H54 (cell line): ENCODE results near the gene CCDC89.
A peak's percentile ranks its signal among the peaks of the same experiment; 100 is the strongest.
"Not testable (repeated sequence)": the region's sequence is repeated elsewhere in the genome, so short reads cannot be mapped to it uniquely, and the experiment has no call there.

Experiments
- DNase-seq: peaks from one replicate; pipeline ENCODE4 v3.0.0; 2011; ENCODE audit warnings: low spot score, mixed read lengths; ENCODE audit not compliant: insufficient read length
- FAIRE-seq: peaks from 3 replicates; lab custom pipeline; 2011; peaks lifted over from hg19 to GRCh38; lab: Jason Lieb, UNC
- POLR2A ChIP-seq: IDR thresholded peaks from 2 replicates; pipeline ENCODE4 v1.6.1; 2011; ENCODE audit warnings: low read depth, mild to moderate bottlenecking, low read length

CCDC89 gene

DNA sequence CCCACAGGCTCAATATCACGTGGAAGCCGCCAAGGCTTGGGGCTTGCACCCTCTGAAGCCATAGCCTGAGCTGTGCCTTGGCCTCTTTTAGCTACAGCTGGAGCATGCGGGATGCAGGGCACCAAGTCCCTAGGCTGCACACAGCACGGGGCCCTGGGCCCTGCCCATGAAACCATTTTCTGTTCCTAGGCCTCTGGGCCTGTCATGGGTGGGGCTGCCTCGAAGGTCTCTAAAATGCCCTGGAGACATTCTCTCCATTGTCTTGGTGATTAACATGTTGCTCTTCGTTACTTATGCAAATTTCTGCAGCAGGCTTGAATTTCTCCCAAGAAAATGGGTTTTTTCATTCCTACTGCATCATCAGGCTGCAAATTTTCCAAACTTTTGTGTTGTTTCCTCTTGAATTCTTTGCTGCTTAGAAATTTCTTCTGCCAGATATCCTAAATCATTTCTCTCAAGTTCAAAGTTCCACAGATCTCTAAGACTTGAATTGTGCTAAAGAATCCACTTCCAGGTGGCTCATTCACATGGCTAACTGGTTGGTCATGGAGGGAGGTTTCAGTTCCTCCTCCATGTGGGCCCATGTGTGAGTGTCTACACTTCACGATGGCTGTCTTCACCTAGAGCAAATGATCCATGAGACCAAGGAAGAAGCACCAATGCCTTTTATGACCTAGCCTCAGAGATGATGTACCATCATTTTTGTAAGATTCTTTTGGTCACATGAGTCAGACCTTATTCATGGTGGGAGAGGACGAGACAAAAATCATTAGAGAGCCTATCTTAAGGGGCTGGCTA, 13.7 kb downstream of the CCDC89 start:
- FAIRE-seq: no peak
- TF ChIP-seq POLR2A: no peak
- DNase-seq: no peak

DNA sequence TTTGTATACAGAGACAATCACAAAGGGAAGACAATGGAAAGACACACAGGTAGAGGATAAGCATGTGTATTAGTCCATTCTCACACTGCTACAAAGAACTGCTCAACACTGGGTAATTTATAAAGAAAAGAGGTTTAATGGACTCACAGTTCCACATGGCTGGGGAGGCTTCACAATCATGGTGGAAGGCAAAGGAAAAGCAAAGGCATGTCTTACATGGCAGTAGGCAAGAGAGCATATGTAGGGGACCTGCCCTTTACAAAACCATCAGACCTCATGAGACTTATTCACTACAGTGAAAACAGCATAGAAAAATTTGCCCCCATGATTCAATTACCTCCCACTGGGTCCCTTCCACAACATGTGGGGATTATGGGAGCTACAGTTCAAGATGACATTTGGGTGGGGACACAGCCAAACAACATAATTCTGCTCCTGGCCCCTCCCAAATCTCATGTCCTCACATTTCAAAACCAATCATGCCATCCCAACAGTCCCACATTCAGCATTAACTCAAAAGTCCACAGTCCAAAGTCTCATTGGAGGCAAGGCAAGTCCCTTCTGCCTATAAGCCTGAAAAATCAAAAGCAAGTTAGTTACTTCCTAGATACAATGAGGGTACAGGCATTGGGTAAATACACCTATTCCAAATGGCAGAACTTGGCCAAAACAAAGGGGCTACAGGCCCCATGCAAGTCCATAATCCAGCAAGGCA, 14.9 kb downstream of the CCDC89 start:
- DNase-seq, FAIRE-seq: not testable (repeated sequence)

DNA sequence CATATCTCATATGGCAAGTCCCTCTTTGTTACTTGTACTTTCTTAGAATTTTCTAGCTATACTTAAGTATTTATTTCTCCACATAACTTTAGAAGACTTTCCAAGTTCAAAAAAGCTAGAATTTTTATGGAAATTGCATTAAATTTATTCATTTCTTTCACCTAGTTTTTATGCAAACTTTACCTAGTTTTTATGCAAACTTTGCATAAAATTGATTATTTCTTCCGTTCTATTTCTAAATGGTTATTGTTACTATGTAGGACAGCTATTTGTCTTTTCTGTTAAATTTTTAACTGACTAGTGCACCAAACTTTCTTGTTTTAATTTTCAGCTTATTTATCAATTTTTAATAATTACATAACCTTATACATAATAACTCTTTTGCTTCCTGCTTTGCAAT, 17.8 kb downstream of the CCDC89 start:
- no peak for DNase-seq
- no peak for TF ChIP-seq POLR2A
- FAIRE-seq: no peak

DNA sequence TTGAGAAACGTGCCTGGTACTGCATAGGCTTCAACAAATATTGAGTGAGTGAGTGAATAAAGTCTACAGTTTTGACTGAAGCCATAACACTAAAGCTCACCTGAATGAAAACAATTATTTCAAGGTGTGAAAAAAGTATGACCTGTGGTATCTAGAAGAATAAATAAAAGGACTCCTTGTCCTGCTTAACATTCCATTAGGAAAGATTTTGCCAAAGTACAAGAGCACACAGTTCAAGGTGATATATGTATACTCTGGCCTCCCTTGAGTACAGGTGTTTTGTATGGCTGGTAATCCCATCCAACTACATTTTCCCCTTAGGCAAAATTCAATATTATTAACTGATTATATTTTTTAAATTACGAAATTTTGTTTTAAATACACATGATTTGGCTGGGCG, 19.3 kb downstream of the CCDC89 start:
- DNase-seq: no peak
- no peak for TF ChIP-seq POLR2A
- FAIRE-seq: no peak

DNA sequence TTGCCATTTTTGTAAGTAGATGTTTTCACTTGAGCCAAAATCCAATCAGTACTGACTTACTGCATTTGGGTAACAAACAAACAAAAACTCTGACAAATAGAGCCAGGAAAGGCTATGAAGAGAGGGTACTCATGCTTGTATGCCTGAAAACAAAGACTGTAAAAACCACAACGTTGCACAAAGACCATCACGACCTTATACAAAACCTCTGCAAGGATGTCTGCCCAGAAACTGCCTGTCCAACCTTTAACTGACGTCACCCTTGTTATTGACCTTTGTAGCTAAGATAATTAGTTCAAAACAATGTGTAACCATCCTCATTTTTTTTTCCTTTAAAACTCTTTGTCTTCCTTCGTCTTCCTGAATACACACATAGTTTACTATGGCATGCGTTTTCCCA, 20.3 kb downstream of the CCDC89 start:
- DNase-seq (no peak), FAIRE-seq (no peak)

DNA sequence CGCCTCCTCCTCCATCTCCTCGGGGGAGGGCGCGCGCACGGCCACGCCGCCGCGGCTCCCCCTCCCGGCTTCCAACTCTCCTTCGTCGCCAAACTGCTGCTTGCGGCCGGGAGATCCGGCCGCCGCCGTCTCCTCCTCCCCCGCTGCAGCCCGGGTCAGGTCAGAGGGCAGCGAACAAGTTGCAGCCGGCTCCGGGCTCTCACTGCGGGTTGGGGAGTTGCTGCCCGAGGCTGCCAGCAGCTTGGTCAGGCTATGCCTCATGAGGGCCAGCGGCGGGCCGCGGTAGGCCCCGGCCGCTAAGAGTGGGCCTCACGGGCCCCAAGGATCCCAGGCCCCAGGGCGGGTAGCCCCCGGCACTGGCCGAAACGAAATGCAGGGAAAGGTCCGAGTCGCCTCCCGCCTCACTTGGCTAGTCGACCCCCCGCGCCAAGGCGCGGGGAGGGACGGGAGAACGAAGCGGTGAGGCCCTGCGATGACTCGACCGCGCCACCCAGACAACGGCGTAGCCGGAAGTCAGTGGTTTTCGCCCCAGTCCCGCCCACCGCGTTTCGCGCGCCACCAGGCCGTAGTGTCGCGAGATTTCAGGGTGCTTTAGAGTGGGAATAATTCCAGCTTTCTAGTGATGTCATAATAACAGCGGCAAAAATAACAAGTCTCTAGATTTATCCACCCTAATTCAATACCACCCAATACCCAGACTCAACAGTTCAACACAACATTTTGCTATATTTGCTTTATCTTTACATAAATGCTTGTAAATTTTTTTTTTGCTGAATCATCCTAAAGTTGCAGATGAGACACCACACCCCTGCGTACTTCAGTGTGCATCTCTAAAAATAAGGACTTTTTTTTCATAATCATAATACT, 21.1 kb downstream of the CCDC89 start, which contains the start of gene CREBZF:
Gene CREBZF, minus strand, starts transcription at position 515 of the 867 bp plus-strand sequence. Its CDS starts 254 bp downstream, at position 261.
- FAIRE-seq (peak; percentile 99), DNase-seq (peak; percentile 86)
- TF ChIP-seq POLR2A: peak; percentile 89

More for the DNA sequence above, 20.3 kb downstream of the CCDC89 start:
- no peak for TF ChIP-seq POLR2A

DNA sequence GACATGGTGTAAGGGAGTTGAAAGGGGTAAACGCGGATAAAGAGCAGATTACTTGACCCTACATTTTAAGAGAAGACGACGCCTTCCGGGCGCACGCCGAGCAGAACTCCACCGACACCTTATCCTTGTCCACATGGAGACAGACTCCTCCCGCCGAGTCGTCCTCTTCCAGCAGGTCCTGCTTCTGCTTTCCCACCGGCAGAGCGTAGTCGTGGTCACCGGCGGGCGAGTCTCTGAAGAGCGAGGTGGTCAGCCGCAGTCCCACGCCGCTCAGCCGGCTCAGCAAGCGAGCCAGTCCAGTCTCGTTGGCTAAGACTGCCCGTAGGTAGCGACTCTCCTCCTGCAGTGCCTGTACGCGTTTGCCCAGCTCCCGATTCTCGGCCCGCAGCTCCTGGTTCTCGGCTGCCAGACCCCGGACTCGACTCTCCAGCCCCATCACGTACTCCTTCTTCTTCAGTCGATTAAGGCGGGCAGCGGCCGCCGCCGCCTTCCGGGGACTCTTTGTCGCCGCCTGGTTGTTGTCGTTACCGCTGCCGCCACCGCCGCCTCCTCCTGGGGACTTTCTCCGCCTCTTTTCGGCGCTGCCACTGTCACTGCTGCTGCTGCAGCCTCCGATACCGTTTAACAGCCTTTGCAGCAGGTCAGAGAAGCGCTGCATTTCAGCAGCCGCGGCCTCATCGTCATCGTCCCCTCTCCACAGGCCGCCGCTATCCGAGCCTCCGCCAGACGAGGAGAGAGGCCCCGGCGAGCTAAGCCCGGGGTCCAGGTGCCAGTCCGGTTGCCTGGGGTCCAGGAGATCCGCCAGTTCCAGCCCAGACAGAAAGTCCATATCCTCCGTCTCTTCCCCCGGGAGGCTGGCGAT, 22.0 kb downstream of the CCDC89 start:
- FAIRE-seq (no peak), DNase-seq (peak; percentile 26)
- TF ChIP-seq POLR2A: 0 out of 2 replicates have a peak, but pooled peaks have one; percentile 9

DNA sequence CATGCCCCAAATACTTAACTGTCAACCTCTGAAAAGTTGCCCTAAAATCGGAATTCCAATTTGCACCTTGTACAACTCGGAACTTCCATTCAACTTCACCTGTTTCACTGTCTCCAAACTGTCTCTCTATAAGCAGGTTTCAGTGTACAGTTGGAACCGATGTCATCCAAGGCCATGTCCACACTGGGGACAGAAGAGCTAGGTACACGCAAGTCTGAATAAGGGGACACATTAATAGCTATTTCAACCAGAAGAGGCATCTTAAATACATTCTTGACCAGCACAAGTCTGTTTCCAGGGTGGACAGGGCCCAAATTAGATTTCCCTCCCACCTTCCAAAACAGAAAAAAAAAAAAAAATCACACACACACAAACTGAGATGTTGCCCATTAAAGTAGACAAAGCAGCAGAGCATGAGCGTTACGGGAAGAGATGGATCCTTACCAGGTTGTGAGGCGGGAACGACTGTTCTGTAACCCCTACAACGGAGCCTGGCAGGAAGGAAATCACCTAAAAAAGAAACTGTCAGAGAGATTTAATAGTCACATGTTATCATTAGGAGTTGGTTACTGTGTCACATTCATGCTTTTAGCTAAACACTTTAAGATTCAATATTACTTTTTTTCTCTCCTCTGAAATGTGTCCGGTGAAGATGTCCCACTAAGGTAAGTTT, 22.8 kb downstream of the CCDC89 start:
- DNase-seq: no peak

DNA sequence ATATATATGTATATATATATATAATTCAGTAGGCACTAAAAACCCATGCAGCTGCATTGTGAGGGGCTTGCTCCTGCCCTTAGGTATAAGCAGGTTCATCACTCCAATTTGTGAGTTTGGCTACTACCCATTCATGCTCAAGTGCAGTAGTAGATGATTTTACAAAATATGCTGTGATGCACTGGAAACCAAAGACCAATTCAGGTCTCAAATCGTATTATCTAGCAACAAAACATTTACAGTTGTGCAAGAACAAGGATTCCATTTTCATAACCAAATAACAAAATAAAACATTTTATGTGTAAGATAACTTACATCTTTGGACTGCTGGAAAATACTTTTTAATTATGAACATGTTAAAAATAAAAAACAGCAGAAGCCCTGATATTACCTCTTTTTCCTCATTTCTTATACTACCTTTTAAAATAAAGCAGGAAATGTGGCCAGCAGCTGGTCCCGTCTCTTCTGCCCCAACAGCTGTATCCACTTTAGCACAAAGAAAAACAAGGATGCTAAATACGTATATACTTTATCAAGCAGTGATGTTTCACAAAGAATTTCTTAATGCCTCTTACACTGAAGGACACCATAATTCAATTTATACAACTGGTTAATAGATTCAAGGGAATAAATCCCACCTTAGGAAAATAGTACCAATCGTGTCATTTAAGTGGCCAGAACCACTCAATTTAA, 23.9 kb downstream of the CCDC89 start:
- FAIRE-seq: no peak
- DNase-seq: no peak
- no peak for TF ChIP-seq POLR2A

More for the DNA sequence above, 22.8 kb downstream of the CCDC89 start:
- FAIRE-seq: peak; percentile 82
- TF ChIP-seq POLR2A: no peak

DNA sequence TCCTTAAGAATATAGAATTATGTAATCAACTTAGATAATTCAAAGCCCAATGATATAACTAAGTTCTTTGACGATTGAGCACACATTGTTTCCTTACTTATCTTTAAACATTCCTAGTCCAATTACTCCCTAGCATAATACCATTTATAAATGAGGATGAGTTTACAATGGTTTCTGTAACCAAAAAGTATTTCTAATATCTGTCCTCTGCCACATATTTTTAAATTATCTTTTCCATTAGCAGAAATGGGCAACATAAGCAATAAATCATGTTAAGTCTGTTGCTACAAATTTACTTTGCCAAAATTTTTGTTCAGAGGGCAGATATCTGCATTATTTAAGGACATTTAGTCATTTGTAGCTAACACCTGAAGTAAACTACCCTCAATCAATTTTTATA, 27.8 kb downstream of the CCDC89 start:
- FAIRE-seq (peak; percentile 73), DNase-seq (no peak)
- TF ChIP-seq POLR2A: no peak

DNA sequence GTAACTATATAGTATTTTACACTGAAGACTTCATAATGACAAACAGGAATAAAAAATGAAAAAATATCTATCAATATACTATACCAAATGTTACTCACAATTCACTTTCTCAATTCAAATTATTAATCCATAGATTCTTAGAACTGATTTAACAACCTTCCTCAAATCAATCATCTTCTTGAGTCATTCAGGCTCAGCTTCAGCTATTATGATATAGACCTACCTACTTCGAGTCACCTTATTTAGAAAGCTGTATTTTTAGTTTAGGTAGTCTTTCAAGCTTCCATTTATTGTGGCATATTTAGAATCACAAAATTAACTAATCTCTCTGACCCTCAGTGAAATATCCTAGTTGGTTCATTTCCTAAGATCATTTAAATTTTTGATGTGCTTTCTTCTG, 29.2 kb downstream of the CCDC89 start:
- TF ChIP-seq POLR2A: no peak
- DNase-seq: no peak
- peak; percentile 60 for FAIRE-seq

DNA sequence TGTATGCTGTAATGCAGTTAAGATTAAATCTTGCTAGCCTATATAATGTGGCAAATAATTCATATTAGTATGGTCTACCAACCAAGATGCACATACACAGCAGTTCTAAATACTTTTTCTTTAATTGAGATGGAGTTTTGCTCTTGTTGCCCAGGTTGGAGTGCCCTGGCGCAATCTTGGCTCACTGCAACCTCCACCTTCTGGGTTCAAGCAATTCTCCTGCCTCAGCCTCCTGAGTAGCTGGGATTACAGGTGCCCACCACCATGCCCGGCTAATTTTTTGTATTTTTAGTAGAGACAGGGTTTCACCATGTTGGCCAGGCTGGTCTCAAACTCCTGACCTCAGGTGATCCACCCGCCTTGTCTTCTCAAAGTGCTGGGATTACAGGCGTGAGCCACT, 31.7 kb downstream of the CCDC89 start:
- not testable (repeated sequence) for FAIRE-seq, DNase-seq
